GM21390 (cell line): Measurements from ENCODE around the gene LIN28A.
"Not testable (repeated sequence)": the region's sequence is repeated elsewhere in the genome, so short reads cannot be mapped to it uniquely, and the experiment has no call there.

Experiments used
- ATAC-seq: cut with Tn5 transposase; IDR thresholded peaks from one replicate; pipeline ENCODE4 v1.9.1; 2021; ENCODE audit not compliant: unreplicated experiment

LIN28A gene, protein sequence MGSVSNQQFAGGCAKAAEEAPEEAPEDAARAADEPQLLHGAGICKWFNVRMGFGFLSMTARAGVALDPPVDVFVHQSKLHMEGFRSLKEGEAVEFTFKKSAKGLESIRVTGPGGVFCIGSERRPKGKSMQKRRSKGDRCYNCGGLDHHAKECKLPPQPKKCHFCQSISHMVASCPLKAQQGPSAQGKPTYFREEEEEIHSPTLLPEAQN

DNA sequence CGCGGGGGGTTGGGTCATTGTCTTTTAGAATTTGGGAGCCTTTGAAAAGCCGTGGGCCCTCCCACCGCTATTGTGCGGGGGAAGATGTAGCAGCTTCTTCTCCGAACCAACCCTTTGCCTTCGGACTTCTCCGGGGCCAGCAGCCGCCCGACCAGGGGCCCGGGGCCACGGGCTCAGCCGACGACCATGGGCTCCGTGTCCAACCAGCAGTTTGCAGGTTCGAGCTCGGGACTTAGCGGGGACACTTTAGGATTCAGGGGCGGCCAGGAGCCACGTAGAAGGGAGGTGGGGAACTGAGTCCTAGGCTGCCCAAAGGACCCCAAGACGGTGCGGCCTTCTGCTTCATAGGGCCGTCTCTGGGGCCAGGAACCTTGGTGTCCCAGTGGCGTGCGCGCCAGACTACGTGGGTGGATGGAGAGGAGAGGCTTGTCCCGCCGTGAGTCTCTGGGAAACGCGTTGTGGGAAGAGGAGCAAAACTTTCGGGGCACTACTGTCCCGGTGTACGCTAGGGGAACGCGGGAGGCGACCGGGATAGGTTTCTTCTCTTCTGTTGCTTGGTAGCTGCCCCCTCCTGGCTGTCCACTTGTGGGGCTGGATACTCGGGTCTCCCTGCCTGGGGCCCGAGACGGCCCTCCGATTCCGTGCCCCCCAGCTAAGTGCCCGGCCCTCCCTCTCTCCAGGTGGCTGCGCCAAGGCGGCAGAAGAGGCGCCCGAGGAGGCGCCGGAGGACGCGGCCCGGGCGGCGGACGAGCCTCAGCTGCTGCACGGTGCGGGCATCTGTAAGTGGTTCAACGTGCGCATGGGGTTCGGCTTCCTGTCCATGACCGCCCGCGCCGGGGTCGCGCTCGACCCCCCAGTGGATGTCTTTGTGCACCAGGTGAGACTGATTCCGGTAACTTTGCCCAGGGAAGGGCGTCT, at the start of gene LIN28A:
Gene LIN28A, plus strand, starts transcription at position 112 of the 918 bp plus-strand sequence. Its CDS starts 75 bp downstream, at position 187.
- ATAC-seq, result no peak

DNA sequence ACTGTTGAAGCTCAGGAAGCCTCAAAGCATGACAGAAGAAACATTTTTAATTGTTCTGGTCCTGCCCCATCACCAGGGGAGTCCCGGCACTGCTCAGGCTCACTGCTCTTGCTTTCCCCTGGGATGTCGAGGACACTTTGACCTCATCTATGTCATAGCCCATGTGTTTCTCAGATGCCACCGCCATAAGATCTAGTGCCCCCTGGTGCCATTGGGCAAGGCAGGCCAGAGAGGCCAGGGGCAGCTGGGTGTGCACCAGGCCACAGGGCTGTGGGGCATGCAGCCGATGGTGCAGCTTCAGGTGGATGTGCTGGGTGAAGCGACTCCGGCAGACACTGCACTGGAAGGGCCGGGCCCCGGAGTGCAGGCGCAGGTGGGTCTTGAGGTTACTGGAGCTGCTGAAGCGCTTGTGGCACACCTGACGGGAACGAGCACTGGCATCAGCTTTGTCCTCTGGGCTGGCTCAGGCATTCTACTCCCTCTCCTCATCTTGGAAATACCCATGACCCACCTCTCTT, 49.0 kb upstream of the LIN28A start:
- ATAC-seq, result no peak

DNA sequence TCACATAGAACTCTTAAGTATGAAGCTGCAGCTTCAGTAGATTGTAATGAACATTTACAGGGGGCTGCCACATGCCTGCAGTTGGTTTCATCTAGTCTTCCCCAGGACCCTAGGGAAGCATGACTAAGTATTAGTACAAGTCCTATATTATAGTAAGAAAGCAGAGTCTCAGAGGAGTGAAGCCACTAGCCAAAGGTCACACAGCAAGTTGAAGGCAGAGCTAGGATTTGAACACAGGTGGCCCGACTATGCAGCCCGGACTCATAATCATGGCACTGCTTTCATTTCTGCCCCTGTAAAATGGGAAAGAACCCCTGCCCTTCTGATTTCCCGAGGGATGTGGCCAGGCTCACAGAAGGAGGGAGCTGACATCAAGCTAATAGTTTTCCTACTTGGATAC, 48.3 kb upstream of the LIN28A start:
- no peak for ATAC-seq

DNA sequence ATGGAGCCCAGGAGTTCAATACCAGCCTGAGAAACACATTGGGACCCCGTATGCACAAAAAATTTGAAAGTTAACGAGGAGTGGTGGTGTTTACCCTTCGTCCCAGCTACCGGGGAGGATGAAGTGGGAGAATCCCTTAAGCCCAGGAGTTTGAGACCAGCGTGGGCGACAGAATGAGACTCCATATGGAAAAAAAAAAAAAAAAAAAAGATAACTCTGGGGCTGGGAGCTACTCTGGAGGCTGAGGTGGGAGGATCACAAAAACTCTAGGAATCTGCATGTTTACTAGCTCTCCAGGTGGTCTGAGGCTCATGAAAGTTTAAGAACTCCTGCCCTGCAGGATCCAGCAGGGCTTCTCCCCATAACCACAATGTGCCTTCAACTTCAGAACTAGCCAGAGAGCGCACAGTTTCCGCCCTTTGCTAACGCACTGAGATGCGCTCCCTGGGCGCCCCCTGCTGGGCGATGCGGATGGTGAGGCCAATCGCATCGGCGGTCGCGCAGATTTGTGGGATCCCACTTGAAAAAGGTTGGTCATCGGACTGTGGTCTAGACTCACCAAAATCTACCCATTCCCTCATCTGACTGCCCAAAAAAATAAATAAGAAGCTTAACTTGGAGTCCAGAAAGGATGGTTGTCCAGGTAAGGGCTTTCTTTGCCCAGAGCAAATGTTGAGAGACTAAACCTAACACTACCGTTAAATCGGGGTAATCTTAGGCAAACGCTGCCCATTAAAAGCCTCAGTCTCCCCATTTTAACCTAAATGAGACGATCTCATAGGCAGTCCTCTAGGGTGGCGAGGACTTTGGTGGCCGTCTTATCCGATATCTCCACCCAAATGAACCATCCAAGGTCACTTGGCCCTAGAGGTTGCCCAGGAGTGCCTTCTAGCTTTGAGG, 46.8 kb upstream of the LIN28A start:
- no peak for ATAC-seq

DNA sequence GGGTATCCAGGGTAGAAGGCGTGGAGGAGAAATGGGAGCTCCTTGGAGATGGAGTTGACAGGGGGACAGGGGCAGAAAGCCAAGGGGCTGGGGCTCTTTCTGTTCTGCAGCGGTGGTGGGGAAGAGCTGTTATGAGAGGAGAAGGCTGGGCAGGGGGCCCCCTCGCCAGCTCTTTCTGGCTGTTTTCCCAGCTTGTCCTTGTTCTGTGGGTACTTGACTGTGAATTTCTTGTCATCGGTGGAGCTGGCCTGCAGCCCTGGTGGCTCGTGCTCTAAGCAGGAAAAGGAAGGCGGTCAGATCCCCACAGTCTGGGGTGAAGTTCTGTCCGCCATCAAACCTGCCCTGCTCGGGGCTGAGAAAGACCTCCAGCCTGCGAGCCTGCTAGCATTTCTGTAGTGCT, 45.7 kb upstream of the LIN28A start:
- ATAC-seq, result no peak

DNA sequence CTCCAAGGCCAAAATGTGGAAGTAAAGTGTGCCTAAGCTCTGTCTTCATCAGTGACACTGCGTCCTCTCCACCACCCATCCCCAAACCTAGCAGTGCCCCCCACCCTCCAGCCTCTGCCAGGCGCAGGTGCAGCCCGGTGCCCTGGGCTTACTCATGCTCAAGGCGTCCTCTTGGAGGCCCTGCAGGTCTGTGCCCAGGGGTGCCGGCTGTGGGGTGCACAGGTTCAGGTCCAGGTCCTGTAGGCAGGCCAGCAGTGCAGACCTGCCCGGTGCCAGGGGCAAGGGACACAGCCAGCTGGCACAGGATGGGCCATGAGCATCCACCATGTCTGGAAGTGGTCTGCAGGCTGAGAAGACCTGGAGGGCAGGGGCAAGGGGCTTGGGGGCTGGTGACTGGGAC, 43.2 kb upstream of the LIN28A start:
- no peak for ATAC-seq

DNA sequence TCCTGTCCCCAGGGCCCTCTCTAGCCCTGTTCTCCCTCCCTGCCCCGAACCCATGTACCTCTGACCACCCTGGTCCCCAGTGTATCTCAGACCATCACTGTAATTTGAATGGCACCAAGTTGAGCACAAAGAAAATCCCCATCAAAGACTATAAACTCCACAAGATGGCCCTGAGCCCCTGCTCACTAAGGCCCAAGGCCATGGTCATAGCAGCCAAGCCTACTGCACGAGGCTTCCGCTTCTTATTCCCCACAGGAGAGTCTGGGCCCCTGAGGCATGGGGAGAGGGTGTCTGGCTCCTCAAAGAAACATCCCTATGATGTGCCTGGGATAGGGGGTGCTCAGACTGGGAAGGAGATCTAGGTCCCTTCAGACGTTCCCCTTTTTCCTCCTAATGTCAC, 42.6 kb upstream of the LIN28A start:
- ATAC-seq, result no peak

DNA sequence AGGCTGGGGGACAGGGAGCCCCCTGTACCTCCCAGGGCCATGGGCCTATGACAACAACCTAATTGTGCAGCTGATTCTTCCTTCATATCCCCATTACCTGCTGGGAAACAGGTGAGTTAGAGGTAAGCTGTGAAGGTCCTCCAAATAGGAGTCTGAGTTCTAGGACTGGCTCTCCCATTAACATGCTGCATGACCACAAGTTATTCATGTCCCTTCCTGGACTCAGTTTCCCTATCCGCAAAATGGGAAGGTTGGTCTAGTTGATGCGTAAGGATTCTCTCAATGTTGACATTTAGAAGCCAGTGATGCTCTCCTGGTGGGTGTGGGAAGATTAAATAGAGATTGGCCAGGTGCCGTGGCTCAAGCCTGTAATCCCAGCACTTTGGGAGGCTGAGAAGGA, 42.1 kb upstream of the LIN28A start:
- ATAC-seq, result no peak

DNA sequence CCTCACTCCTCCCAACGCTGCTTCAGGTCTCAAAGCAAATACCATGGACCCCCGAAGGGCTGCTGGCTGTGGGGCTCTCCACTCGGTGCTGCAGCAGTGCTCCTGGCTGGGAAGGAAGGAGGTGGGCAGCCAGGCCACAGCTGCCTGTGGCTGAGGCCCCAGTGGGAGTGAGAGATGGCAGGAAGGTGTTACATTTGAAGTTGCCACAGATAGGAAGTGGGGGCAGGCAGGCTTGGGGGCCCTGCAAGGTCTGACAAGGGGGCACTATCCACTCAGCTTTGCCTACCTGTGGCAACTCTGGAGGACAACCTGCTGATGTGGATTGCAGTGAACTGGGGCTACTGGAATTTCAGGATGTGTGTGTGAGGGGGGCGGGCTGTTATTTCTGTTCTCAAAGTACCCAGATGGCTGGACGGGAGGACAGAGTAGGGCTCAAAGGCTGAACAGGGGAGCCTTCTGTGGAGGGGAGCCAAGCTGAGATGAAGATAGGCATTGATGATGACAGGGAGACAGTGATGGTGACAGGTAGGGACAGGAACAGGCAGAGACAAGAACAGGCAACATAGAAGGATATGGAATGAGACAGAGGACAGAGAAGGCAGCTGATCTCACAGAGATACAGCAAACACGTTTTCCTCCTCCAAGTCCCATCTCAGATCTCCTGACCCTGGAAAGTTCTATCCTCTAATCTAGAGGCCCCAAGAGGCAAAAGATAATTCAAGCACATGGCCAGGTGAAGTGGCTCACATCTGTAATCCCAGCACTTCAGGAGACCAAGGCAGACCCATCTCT, 39.8 kb upstream of the LIN28A start:
- ATAC-seq, result no peak

DNA sequence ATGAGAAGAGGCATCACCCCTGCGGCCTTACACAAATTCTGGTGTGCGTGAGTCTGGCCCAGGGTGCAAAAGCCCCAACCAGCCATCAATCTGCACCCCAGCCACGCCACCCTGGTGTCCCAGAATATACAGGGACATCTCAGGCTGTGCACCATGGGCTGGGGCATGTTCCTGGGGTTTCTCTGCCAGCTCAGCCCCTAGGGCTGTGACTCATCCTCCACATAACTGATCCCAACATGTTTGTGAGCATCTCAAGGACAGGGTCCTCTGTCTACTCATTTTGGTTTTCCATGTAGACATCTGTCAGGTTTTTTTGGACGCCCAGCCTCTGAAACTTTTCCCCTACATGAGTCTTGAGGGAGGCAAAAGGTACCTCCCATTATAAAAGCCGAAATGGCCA, 38.6 kb upstream of the LIN28A start:
- ATAC-seq, result no peak

DNA sequence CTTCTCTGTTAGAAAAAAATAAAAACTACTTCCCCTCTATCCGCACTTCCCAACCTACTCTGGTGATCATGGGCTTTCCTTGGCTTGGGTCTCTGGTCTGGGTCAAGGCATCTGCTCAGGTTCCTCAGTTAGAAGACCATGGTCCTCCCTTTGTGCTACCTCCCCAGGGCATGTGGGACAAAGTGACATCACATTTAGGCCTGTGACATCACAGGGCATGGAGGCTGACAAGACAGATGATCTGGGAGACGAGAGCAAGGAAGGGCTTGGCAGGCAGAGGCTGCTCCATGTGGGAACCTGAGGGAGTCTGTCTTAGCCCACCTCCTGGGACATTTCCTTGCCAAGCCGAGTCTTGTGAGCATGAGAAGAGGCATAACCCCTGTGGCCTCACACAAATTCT, 38.0 kb upstream of the LIN28A start, which contains the start of gene ZNF683:
Gene ZNF683, minus strand, starts transcription at position 140 of the 400 bp plus-strand sequence. CDS start 4,179 bp downstream, outside the sequence.
- ATAC-seq, result not testable (repeated sequence)

DNA sequence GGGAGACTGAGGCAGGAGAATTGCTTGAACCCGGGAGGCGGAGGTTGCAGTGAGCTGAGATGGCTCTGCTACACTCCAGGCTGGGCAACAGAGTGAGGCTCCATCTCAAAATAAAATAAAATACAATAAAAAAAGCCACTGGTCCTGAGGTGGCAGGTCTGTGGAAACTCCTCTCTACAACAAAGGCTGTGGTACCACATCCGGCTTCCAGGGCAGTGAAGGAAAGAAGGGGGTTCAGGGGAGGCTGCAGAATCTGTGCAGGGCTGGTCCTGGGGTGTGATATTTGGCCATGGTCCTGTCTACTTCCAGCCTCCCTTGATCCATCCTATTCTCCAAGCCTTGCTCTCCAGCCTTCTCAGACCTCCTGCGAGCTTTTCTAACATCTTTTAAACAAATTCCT, 37.3 kb upstream of the LIN28A start:
- ATAC-seq, result no peak

DNA sequence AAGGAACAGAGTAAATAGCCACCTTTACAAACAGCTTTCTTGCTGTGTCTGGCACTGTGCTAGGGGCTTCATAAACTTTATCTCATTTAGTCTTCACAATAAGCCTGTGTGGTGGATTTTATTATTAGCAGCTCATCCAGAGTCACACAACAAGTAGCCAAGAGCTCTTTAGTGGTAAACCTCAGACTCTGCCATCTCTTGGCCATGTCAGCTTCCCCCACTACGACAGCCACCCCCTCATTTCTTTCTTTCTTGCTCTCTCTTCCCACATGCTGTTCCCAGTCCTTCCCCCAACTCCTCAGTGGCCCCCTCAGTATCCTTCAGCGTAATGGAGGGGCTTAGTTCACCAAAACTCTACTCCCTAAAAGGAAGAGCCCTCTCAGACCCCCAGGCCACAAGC, 36.8 kb upstream of the LIN28A start:
- no peak for ATAC-seq

DNA sequence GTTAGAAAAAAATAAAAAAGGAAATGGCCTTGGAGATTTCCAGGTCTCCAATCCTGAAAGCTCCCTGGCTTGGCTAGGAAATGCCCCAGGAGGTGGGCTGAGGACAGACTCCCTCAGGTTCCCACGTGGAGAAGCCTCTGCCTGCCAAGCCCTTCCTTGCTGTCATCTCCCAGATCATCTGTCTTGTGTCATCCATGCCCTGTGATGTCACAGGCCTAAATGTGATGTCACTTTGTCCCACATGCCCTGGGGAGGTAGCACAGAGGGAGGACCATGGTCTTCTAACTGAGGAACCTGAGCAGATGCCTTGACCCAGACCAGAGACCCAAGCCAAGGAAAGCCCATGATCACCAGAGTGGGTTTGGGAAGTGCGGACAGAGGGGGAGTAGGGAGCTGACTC, 36.3 kb upstream of the LIN28A start:
- not testable (repeated sequence) for ATAC-seq

DNA sequence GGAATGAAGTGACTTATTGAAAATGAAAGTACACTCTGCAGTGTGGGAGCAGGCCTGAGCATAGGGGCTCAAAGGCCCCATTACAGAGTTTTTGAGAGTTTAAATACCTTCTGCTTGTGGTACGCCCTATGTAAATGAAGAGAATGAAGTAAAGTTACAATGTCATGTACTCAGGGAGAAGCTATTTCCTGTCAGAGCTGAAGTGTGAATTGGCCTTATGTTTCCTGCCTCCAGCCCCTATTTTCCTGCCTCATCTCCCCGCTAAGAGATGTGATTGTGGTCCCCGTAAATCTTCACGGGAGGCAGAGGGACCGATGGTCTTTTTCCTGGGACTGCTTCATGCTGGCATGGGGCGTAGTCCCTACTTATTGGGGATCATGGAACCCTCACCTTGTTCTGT, 35.5 kb upstream of the LIN28A start:
- ATAC-seq, result no peak

DNA sequence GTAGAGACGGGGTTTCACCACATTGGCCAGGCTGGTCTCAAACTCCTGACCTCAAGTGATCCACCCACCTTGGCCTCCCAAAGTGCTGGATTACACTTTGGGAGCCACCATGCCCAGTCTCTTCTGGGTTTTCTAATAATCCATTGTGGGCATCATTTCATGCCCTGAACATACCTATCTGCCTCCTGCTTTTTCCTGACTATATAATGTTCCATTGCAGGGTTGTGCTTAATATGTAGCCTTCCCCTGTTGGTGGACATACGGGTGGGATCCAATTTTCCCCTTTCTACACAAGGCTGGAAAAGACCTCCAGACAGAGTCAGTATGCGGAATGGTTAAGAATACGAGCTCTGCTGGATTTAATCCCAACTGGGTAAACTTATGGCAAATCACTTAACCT, 34.6 kb upstream of the LIN28A start:
- ATAC-seq, result no peak

DNA sequence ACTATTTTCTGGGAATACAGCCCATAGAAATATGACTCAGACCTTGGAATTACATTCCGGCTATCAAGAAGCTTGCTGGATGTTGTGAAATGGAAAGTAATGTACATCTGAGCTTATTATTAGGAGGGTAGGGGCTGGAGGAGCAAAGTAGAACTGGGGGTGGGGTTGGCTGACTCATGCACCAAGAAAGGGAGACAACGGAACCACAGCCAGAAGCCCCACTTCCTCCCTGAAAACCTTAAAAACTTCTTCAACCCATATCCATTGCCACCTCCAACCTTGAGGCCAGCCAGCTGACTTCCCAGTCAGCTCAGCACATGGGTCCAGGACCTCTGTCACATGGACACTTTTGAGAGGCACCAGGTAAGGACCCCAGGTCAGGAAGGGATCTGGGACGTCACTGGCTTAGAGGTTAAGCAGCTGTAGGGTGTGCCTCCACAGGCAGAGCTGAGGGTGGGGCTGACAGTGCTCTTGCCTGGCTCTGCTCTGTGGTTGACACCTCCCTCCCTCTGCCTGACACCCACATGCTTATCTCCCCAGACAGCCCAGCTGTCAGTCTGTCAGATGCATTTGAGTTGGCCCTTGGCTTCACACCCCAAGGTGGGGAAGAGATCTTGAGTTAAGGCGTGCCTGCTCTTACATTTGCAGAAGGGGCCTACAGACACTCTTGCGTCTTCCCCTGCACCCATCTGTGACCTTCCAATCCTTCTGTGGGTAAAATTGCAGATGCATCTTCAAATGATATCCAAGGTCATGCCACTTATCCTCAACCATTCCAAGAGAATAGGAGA, 32.3 kb upstream of the LIN28A start:
- peak; percentile 88 for ATAC-seq

DNA sequence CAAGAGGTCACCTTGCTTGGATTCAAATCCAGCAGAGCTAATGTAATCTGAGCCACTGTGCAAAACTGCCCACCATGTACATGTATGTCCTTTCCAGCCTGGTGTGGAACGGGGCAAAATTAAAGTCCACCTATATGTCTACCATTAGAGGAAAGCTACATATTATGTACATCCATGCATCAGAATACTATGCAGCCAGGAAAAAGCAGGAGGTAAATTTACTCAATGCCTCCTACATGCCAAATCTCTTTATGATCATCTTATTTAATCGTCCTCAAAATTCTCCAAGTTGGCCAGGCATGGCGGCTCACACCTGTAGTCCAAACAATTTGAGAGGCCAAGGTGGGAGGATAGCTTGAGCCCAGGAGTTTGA, 31.8 kb upstream of the LIN28A start:
- ATAC-seq, result no peak

DNA sequence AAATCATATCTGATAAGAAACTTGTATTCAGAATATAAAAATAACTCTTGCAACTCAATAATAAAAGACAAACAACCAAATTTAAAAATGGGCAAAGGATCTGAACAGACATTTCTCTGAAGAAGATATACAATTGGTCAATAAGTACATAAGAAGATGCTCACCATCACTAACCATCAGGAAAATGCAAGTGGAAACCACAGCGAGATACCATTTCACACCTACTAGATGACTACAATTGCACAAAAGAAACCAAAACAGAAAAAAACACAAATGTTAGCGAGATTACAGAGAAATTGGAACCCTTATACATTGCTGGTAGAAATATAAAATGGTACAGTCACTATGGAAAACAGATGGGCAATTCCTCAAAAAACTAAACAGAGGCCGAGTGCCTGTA, 26.5 kb upstream of the LIN28A start:
- no peak for ATAC-seq

DNA sequence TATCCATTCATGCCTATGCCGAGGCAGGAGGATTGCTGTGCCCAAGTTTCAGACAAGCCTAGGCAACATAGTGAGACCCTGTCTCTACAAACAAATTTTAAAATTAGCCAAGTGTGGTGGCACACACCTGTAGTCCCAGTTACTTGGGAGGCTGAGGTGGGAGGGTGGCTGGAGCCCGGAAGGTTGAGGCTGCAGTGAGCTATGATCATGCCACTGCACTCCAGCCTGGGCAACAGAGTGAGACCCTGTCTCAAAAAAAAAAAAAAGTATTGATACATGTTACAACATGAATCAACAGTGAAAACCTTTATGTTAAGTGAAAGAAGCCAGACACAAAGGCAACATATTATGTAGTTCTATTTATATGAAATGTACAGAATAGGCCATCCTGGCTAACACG, 25.6 kb upstream of the LIN28A start:
- not testable (repeated sequence) for ATAC-seq
